Neural cell (in vitro differentiated cells): ENCODE measurements around the gene TFF2. TPM values are rescaled to one million over a fixed set of nuclear protein-coding genes. Genes with fewer than 3 reads are reported as not detected.

Source experiments
- H2AFZ ChIP-seq: fragments of 200-600, 300-800 bp; sonication (generic), shearing (Covaris generic); 2 replicates; pipeline ENCODE4 v1.6.0; 2014; ENCODE audit warnings: low read depth, mild to moderate bottlenecking, antibody characterized with exemption, low read length, moderate library complexity
- H3F3A ChIP-seq: fragments of 200-600 bp; shearing (Covaris generic); 2 replicates; pipeline ENCODE4 v1.6.1; 2016; ENCODE audit warnings: mild to moderate bottlenecking, moderate library complexity, mixed read lengths, antibody characterized with exemption, low read length; ENCODE audit not compliant: insufficient read depth, poor library complexity, severe bottlenecking
- H3K27ac ChIP-seq: fragments of 200-600, 300-800 bp; sonication (generic), shearing (Covaris generic); 2 replicates; pipeline ENCODE4 v1.5.1; 2014; ENCODE audit warnings: mild to moderate bottlenecking, low read length, moderate library complexity
- H3K27me3 ChIP-seq: fragments of 300-800, 200-600 bp; sonication (generic), shearing (Covaris generic); 2 replicates; pipeline ENCODE4 v1.6.0; 2014; ENCODE audit warnings: mild to moderate bottlenecking, low read depth, low read length, moderate library complexity; ENCODE audit not compliant: insufficient read depth
- H3K36me3 ChIP-seq: fragments of 300-800, 200-600 bp; sonication (generic), shearing (Covaris generic); 2 replicates; pipeline ENCODE4 v1.5.1; 2014; ENCODE audit warnings: mild to moderate bottlenecking, antibody characterized with exemption, low read length, moderate library complexity; ENCODE audit not compliant: insufficient read depth
- H3K4me2 ChIP-seq: fragments of 300-800, 200-600 bp; sonication (generic), shearing (Covaris generic); 2 replicates; pipeline ENCODE4 v1.6.0; 2014; ENCODE audit warnings: mild to moderate bottlenecking, low read length
- H3K4me3 ChIP-seq: fragments of 300-800, 200-600 bp; sonication (generic), shearing (Covaris generic); 2 replicates; pipeline ENCODE4 v1.5.1; 2014; ENCODE audit warnings: mild to moderate bottlenecking, low read length, moderate library complexity
- H3K79me2 ChIP-seq: fragments of 200-600 bp; shearing (Covaris generic); replicated peaks from 2 replicates; pipeline ENCODE4 v1.6.0; 2014; ENCODE audit warnings: mild to moderate bottlenecking, low read length, moderate library complexity; ENCODE audit not compliant: insufficient read depth
- H3K9ac ChIP-seq: fragments of 300-800, 200-600 bp; sonication (generic), shearing (Covaris generic); 2 replicates; pipeline ENCODE4 v1.6.1; 2016; ENCODE audit warnings: mild to moderate bottlenecking, low read length, mixed read lengths
- H3K9me2 ChIP-seq: fragments of 200-600 bp; shearing (Covaris generic); 2 replicates; pipeline ENCODE4 v1.6.1; 2016; ENCODE audit warnings: mild to moderate bottlenecking, low read length, mixed read lengths; ENCODE audit not compliant: insufficient read depth
- H3K9me3 ChIP-seq: fragments of 200-600, 300-800 bp; sonication (generic), shearing (Covaris generic); 2 replicates; pipeline ENCODE4 v1.6.1; 2016; ENCODE audit warnings: mild to moderate bottlenecking, mixed run types, low read length, moderate library complexity, mixed read lengths
- H4K20me1 ChIP-seq: fragments of 200-600 bp; shearing (Covaris generic); 2 replicates; pipeline ENCODE4 v1.6.1; 2016; ENCODE audit warnings: mild to moderate bottlenecking, mixed run types; ENCODE audit not compliant: insufficient read depth
- EP300 ChIP-seq: fragments of 450-650 bp; conservative IDR thresholded peaks from 2 replicates; pipeline ENCODE4 v1.6.1; 2014; ENCODE audit warnings: antibody characterized with exemption, mild to moderate bottlenecking, moderate library complexity; ENCODE audit not compliant: poor library complexity, severe bottlenecking
- EZH2 ChIP-seq: fragments of 200-600, 300-800 bp; shearing (Covaris generic), sonication (generic); IDR thresholded peaks from 2 replicates; pipeline ENCODE4 v1.6.1; 2014; ENCODE audit warnings: antibody characterized with exemption, low read length, borderline replicate concordance, mild to moderate bottlenecking; ENCODE audit not compliant: insufficient read depth, poor library complexity, severe bottlenecking
- MXI1 ChIP-seq: fragments of 450-650 bp; conservative IDR thresholded peaks from 2 replicates; pipeline ENCODE4 v1.6.1; 2014; ENCODE audit warnings: antibody characterized with exemption, mild to moderate bottlenecking; ENCODE audit not compliant: poor library complexity, severe bottlenecking
- RAD21 ChIP-seq: fragments of 450-650 bp; conservative IDR thresholded peaks from 2 replicates; pipeline ENCODE4 v1.6.1; 2014; ENCODE audit warnings: antibody characterized with exemption, mild to moderate bottlenecking, moderate library complexity
- SMC3 ChIP-seq: fragments of 450-650 bp; conservative IDR thresholded peaks from 2 replicates; pipeline ENCODE4 v1.6.1; 2014; ENCODE audit warnings: antibody characterized with exemption, mild to moderate bottlenecking, moderate library complexity; ENCODE audit not compliant: poor library complexity
- TAF1 ChIP-seq: IDR thresholded peaks from 2 replicates; pipeline ENCODE4 v1.6.1; 2012; ENCODE audit warnings: low read depth
- polyA plus RNA-seq: library from polyadenylated mRNA; depleted of rRNA; stranded (reverse); fragments of >200 nt; gene quantifications from 2 replicates; pipeline ENCODE4 v1.2.3, GENCODE V29; 2014
- TF ChIP-seq, protein P1 (sequence below): fragments of 450-650 bp; IDR thresholded peaks from 2 replicates; pipeline ENCODE4 v1.5.1; 2014; ENCODE audit warnings: antibody characterized with exemption, mild to moderate bottlenecking, moderate library complexity; ENCODE audit not compliant: poor library complexity, severe bottlenecking
- TF ChIP-seq, protein P2 (sequence below): IDR thresholded peaks from 2 replicates; pipeline ENCODE4 v1.6.1; 2012; ENCODE audit warnings: borderline replicate concordance

The TFF2 gene
- polyA plus RNA-seq, 1 donor from 2014 or later = not detected

DNA sequence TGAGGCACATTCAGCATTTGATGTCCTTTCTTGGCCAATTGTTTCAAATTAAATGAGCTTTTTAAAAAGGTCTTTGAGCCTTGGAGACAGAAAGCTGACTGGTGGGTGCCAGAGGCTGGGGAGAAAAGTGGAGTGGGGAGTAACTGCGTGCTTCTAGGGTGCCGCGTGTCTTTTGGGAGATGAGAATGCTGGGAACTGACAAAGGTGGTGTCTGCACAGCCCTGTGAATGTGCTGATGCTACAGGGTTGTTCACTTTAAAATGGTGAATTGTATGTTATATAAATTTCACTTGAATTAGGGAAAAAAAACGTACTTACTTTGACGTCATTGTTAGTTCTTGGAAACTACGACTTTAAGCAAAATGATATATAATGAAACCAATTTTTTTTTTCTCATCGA is 23.7 kb upstream of the TFF2 start:
- H3K79me2 ChIP-seq = no peaks in the 10 kb centered on the region
- H2AFZ ChIP-seq = no peak overlapping the region
- H3K4me3 ChIP-seq = no peak overlapping the region
- H4K20me1 ChIP-seq = no peaks in the 10 kb centered on the region
- no peak overlapping the region for H3K9ac ChIP-seq
- no peaks in the 10 kb centered on the region for H3K36me3 ChIP-seq
- H3K9me3 ChIP-seq = no peaks in the 10 kb centered on the region
- no peak overlapping the region for H3K4me2 ChIP-seq
- H3K27ac ChIP-seq = no peak overlapping the region
- H3K27me3 ChIP-seq = no peaks in the 10 kb centered on the region
- H3F3A ChIP-seq = no peaks in the 10 kb centered on the region
- TF ChIP-seq, protein P1, sequence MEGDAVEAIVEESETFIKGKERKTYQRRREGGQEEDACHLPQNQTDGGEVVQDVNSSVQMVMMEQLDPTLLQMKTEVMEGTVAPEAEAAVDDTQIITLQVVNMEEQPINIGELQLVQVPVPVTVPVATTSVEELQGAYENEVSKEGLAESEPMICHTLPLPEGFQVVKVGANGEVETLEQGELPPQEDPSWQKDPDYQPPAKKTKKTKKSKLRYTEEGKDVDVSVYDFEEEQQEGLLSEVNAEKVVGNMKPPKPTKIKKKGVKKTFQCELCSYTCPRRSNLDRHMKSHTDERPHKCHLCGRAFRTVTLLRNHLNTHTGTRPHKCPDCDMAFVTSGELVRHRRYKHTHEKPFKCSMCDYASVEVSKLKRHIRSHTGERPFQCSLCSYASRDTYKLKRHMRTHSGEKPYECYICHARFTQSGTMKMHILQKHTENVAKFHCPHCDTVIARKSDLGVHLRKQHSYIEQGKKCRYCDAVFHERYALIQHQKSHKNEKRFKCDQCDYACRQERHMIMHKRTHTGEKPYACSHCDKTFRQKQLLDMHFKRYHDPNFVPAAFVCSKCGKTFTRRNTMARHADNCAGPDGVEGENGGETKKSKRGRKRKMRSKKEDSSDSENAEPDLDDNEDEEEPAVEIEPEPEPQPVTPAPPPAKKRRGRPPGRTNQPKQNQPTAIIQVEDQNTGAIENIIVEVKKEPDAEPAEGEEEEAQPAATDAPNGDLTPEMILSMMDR = no peak
- TF ChIP-seq SMC3 = no peak
- no peak for TF ChIP-seq EP300
- TF ChIP-seq EZH2 = no peak
- H3K9me2 ChIP-seq = no peaks in the 10 kb centered on the region

DNA sequence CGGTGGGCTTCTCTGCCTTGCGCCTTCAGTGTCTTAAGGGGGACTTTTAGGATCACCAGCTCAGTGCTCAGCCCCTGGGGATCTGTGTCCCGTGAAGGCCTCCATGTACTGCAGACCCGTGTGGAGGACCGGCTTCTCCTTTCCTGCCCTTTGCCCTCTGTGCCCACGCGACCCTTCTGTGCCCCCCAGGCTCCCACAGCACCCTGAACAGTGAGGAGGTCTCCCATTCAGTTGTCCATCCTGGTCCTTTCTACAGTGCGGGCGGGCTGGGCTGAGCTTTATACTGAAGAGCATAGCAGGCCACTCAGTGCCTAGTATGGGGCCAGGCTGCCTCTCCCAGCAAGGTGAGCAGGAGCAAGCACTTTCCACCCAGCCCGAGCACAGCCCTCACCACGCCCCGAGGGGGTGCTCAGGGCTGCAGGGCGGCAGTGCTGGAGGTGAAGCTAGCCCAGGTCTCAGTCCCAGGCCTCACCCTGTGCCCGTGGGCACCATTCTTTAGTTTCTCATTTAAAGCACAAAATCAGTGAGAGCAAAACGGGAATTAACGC is 23.2 kb upstream of the TFF2 start:
- Histone ChIP-seq H3K79me2 (no peaks in the 10 kb centered on the region), H3K9me2 (no peaks in the 10 kb centered on the region), H2AFZ (no peak overlapping the region), H3K4me3 (no peak overlapping the region), H3K27ac (no peak overlapping the region), H3K27me3 (no peaks in the 10 kb centered on the region), H4K20me1 (no peaks in the 10 kb centered on the region), H3K36me3 (no peaks in the 10 kb centered on the region), H3F3A (no peaks in the 10 kb centered on the region), H3K4me2 (no peak overlapping the region), H3K9me3 (no peaks in the 10 kb centered on the region), H3K9ac (no peak overlapping the region)
- no peak for TF ChIP-seq EP300
- no peak for TF ChIP-seq EZH2
- TF ChIP-seq, protein P2, sequence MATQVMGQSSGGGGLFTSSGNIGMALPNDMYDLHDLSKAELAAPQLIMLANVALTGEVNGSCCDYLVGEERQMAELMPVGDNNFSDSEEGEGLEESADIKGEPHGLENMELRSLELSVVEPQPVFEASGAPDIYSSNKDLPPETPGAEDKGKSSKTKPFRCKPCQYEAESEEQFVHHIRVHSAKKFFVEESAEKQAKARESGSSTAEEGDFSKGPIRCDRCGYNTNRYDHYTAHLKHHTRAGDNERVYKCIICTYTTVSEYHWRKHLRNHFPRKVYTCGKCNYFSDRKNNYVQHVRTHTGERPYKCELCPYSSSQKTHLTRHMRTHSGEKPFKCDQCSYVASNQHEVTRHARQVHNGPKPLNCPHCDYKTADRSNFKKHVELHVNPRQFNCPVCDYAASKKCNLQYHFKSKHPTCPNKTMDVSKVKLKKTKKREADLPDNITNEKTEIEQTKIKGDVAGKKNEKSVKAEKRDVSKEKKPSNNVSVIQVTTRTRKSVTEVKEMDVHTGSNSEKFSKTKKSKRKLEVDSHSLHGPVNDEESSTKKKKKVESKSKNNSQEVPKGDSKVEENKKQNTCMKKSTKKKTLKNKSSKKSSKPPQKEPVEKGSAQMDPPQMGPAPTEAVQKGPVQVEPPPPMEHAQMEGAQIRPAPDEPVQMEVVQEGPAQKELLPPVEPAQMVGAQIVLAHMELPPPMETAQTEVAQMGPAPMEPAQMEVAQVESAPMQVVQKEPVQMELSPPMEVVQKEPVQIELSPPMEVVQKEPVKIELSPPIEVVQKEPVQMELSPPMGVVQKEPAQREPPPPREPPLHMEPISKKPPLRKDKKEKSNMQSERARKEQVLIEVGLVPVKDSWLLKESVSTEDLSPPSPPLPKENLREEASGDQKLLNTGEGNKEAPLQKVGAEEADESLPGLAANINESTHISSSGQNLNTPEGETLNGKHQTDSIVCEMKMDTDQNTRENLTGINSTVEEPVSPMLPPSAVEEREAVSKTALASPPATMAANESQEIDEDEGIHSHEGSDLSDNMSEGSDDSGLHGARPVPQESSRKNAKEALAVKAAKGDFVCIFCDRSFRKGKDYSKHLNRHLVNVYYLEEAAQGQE = no peak
- TF ChIP-seq, protein P1 = no peak
- no peak for TF ChIP-seq RAD21
- TF ChIP-seq TAF1 = no peak
- no peak for TF ChIP-seq MXI1
